SK-N-MC (cell line): ENCODE data around the gene MAGI3.

Experiments
- EZH2 ChIP-seq: fragments of 200-600 bp; sonication (generic); IDR thresholded peaks from one replicate; pipeline ENCODE4 v1.6.1; 2017; ENCODE audit warnings: antibody characterized with exemption
- POLR2AphosphoS5 ChIP-seq: IDR thresholded peaks from 2 replicates; pipeline ENCODE4 v1.6.1; 2012; ENCODE audit warnings: mild to moderate bottlenecking, low read depth, low read length, borderline replicate concordance

- TF ChIP-seq POLR2AphosphoS5 (no peak), EZH2 (no peak)
Measured at GRCh38 chr1:113675302-113675701, 285.0 kb downstream of the MAGI3 start.
